ENCODE measurements around the gene HMG20A. TPM values are rescaled to one million over a fixed set of nuclear protein-coding genes. Genes with fewer than 3 reads are reported as not detected.
A peak's percentile ranks its signal among the peaks of the same experiment; 100 is the strongest.

The HMG20A gene
- total and polyA plus RNA-seq, 2 of the 13 experiments (the other 11 are each of a cell fraction or from before 2014, with no cell fraction given) = 28.0 to 35.2 TPM

GRCh38 chr15:77420610-77421369 is at the start of gene HMG20A (continued):
- no peak; the same call in 1 of the 2 replicates for TF ChIP-seq MEF2D (CRISPR knock-in tag; IDR thresholded peaks at IDR 0.05)
- peak; percentile 69 for TF ChIP-seq TAF1 (CRISPR knock-in tag; IDR thresholded peaks at IDR 0.05)
- TF ChIP-seq, protein P1, sequence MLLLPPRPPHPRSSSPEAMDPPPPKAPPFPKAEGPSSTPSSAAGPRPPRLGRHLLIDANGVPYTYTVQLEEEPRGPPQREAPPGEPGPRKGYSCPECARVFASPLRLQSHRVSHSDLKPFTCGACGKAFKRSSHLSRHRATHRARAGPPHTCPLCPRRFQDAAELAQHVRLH (CRISPR knock-in tag; IDR thresholded peaks at IDR 0.05; ENCODE audit: borderline replicate concordance, low read depth) = no peak
- no peak for TF ChIP-seq HOXD1 (CRISPR knock-in tag; IDR thresholded peaks at IDR 0.05)
- TF ChIP-seq SAP130 (CRISPR knock-in tag; IDR thresholded peaks at IDR 0.05; ENCODE audit: low read depth) = peak; percentile 55; the same call in 1 of the 2 replicates
- peak; percentile 60 for TF ChIP-seq RBFOX2 (IDR thresholded peaks at IDR 0.05; ENCODE audit: low read depth, low read length)
- no peak for TF ChIP-seq NR2F1 (CRISPR knock-in tag; IDR thresholded peaks at IDR 0.05)
- 0 out of 2 replicates have a peak, but pooled peaks have one; percentile 33 for TF ChIP-seq TEF (CRISPR knock-in tag; IDR thresholded peaks at IDR 0.05)
- no peak for TF ChIP-seq IKZF1 (IDR thresholded peaks at IDR 0.05)
- TF ChIP-seq FOXP1 (IDR thresholded peaks at IDR 0.05) = no peak
- TF ChIP-seq FOXP1 (CRISPR knock-in tag; IDR thresholded peaks at IDR 0.05) = no peak
- TF ChIP-seq PHF20 (CRISPR knock-in tag; IDR thresholded peaks at IDR 0.05) = peak; percentile 60; the same call in 1 of the 2 replicates
- TF ChIP-seq ZNF329 (CRISPR knock-in tag; IDR thresholded peaks at IDR 0.05; ENCODE audit: low read depth) = no peak
- TF ChIP-seq ZMAT3 (CRISPR knock-in tag; conservative IDR thresholded peaks at IDR 0.05) = no peak
- 0 out of 2 replicates have a peak, but pooled peaks have one; percentile 31 for TF ChIP-seq ZSCAN29 (CRISPR knock-in tag; conservative IDR thresholded peaks at IDR 0.05)
- no peak for TF ChIP-seq ELF1 (CRISPR knock-in tag; IDR thresholded peaks at IDR 0.05)
- TF ChIP-seq, protein P2, sequence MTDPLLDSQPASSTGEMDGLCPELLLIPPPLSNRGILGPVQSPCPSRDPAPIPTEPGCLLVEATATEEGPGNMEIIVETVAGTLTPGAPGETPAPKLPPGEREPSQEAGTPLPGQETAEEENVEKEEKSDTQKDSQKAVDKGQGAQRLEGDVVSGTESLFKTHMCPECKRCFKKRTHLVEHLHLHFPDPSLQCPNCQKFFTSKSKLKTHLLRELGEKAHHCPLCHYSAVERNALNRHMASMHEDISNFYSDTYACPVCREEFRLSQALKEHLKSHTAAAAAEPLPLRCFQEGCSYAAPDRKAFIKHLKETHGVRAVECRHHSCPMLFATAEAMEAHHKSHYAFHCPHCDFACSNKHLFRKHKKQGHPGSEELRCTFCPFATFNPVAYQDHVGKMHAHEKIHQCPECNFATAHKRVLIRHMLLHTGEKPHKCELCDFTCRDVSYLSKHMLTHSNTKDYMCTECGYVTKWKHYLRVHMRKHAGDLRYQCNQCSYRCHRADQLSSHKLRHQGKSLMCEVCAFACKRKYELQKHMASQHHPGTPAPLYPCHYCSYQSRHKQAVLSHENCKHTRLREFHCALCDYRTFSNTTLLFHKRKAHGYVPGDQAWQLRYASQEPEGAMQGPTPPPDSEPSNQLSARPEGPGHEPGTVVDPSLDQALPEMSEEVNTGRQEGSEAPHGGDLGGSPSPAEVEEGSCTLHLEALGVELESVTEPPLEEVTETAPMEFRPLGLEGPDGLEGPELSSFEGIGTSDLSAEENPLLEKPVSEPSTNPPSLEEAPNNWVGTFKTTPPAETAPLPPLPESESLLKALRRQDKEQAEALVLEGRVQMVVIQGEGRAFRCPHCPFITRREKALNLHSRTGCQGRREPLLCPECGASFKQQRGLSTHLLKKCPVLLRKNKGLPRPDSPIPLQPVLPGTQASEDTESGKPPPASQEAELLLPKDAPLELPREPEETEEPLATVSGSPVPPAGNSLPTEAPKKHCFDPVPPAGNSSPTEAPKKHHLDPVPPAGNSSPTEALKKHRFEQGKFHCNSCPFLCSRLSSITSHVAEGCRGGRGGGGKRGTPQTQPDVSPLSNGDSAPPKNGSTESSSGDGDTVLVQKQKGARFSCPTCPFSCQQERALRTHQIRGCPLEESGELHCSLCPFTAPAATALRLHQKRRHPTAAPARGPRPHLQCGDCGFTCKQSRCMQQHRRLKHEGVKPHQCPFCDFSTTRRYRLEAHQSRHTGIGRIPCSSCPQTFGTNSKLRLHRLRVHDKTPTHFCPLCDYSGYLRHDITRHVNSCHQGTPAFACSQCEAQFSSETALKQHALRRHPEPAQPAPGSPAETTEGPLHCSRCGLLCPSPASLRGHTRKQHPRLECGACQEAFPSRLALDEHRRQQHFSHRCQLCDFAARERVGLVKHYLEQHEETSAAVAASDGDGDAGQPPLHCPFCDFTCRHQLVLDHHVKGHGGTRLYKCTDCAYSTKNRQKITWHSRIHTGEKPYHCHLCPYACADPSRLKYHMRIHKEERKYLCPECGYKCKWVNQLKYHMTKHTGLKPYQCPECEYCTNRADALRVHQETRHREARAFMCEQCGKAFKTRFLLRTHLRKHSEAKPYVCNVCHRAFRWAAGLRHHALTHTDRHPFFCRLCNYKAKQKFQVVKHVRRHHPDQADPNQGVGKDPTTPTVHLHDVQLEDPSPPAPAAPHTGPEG (CRISPR knock-in tag; IDR thresholded peaks at IDR 0.05) = no peak
- TF ChIP-seq, protein P3, sequence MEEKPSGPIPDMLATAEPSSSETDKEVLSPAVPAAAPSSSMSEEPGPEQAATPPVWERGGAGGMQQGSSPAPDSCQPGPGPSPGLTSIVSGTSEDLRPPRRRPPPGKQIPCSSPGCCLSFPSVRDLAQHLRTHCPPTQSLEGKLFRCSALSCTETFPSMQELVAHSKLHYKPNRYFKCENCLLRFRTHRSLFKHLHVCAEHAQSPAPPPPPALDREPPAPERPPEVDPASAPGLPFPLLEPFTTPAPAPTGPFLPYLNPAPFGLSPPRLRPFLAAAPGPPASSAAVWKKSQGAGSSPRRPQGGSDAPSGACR (CRISPR knock-in tag; IDR thresholded peaks at IDR 0.05) = peak; percentile 22; the same call in 1 of the 2 replicates
- 0 out of 2 replicates have a peak, but pooled peaks have one; percentile 43 for TF ChIP-seq TBX2 (CRISPR knock-in tag; IDR thresholded peaks at IDR 0.05; ENCODE audit: borderline replicate concordance)
- TF ChIP-seq, protein P4, sequence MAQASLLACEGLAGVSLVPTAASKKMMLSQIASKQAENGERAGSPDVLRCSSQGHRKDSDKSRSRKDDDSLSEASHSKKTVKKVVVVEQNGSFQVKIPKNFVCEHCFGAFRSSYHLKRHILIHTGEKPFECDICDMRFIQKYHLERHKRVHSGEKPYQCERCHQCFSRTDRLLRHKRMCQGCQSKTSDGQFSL (CRISPR knock-in tag; IDR thresholded peaks at IDR 0.05) = peak; percentile 98
- no peak for TF ChIP-seq MTA3 (CRISPR knock-in tag; IDR thresholded peaks at IDR 0.05)
- TF ChIP-seq KDM2A (CRISPR knock-in tag; IDR thresholded peaks at IDR 0.05; ENCODE audit: borderline replicate concordance, low read depth) = peak; percentile 9; the same call in 1 of the 2 replicates

Measured in HepG2 (cell line).